ENCODE measurements around the gene SIVA1. TPM values are rescaled to one million over a fixed set of nuclear protein-coding genes. Genes with fewer than 3 reads are reported as not detected.
A peak's percentile ranks its signal among the peaks of the same experiment; 100 is the strongest.

The SIVA1 gene
- total RNA-seq, 1 donor from 2014 or later = 30.5 TPM

GRCh38 chr14:104719343-104719742 lies 33.6 kb upstream of the SIVA1 start:
- no peak for TF ChIP-seq CTCF (IDR thresholded peaks at IDR 0.05; ENCODE audit: partially characterized antibody, unreplicated experiment)
- peaks cover 7% of the 10 kb centered on the region for H3K9me3 Mint-ChIP-seq (ENCODE audit: unreplicated experiment)
- peaks cover 2% of the 10 kb centered on the region for H3K4me1 Mint-ChIP-seq (ENCODE audit: low read depth, unreplicated experiment)
- no peaks in the 10 kb centered on the region for H3K36me3 Mint-ChIP-seq (ENCODE audit: unreplicated experiment)
- peaks cover 8% of the 10 kb centered on the region for H3K27me3 Mint-ChIP-seq (ENCODE audit: unreplicated experiment)
- H3K27ac Mint-ChIP-seq (ENCODE audit: unreplicated experiment) = no peak overlapping the region
- no peak for DNase-seq
- no peak overlapping the region for H3K4me3 Mint-ChIP-seq (ENCODE audit: unreplicated experiment)

- no peak overlapping the region for H3K4me3 Mint-ChIP-seq (ENCODE audit: unreplicated experiment)
- H3K4me1 Mint-ChIP-seq (ENCODE audit: low read depth, unreplicated experiment) = peaks cover 2% of the 10 kb centered on the region
- no peak for TF ChIP-seq CTCF (IDR thresholded peaks at IDR 0.05; ENCODE audit: partially characterized antibody, unreplicated experiment)
- DNase-seq = no peak
- peaks cover 7% of the 10 kb centered on the region for H3K9me3 Mint-ChIP-seq (ENCODE audit: unreplicated experiment)
- H3K27me3 Mint-ChIP-seq (ENCODE audit: unreplicated experiment) = peaks cover 10% of the 10 kb centered on the region
- no peak overlapping the region for H3K27ac Mint-ChIP-seq (ENCODE audit: unreplicated experiment)
- H3K36me3 Mint-ChIP-seq (ENCODE audit: unreplicated experiment) = no peaks in the 10 kb centered on the region
These were observed 31.2 kb upstream of the SIVA1 start for GRCh38 chr14:104721505-104722431.

- no peak for TF ChIP-seq CTCF (IDR thresholded peaks at IDR 0.05; ENCODE audit: partially characterized antibody, unreplicated experiment)
- no peaks in the 10 kb centered on the region for H3K36me3 Mint-ChIP-seq (ENCODE audit: unreplicated experiment)
- H3K4me3 Mint-ChIP-seq (ENCODE audit: unreplicated experiment) = no peak overlapping the region
- no peak for DNase-seq
- H3K27me3 Mint-ChIP-seq (ENCODE audit: unreplicated experiment) = peaks cover 11% of the 10 kb centered on the region
- H3K27ac Mint-ChIP-seq (ENCODE audit: unreplicated experiment) = no peak overlapping the region
- peaks cover 2% of the 10 kb centered on the region for H3K4me1 Mint-ChIP-seq (ENCODE audit: low read depth, unreplicated experiment)
- peaks cover 5% of the 10 kb centered on the region for H3K9me3 Mint-ChIP-seq (ENCODE audit: unreplicated experiment)
These were observed 29.9 kb upstream of the SIVA1 start for GRCh38 chr14:104722938-104723650.

GRCh38 chr14:104723651-104724406 lies 29.1 kb upstream of the SIVA1 start, which contains the start of gene ADSS1:
ADSS1 (plus strand) TSS chr14:104724229; CDS start chr14:104724271, 42 bp downstream.
- no peaks in the 10 kb centered on the region for H3K36me3 Mint-ChIP-seq (ENCODE audit: unreplicated experiment)
- H3K4me3 Mint-ChIP-seq (ENCODE audit: unreplicated experiment) = no peak within 1 kb of the TSS
- DNase-seq = peak; percentile 77
- no peak within 1 kb of the TSS for H3K27ac Mint-ChIP-seq (ENCODE audit: unreplicated experiment)
- peaks cover 5% of the 10 kb centered on the region for H3K9me3 Mint-ChIP-seq (ENCODE audit: unreplicated experiment)
- H3K4me1 Mint-ChIP-seq (ENCODE audit: low read depth, unreplicated experiment) = peaks cover 2% of the 10 kb centered on the region
- H3K27me3 Mint-ChIP-seq (ENCODE audit: unreplicated experiment) = peaks cover 11% of the 10 kb centered on the region
- TF ChIP-seq CTCF (IDR thresholded peaks at IDR 0.05; ENCODE audit: partially characterized antibody, unreplicated experiment) = peak; percentile 98
